Gastrocnemius medialis (tissue), 4 donors: ENCODE data around the gene MT1X. TPM values are rescaled to one million over a fixed set of nuclear protein-coding genes. Genes with fewer than 3 reads are reported as not detected.
"Not testable (repeated sequence)": the region's sequence is repeated elsewhere in the genome, so short reads cannot be mapped to it uniquely, and the experiment has no call there.

Experiments used
- ATAC-seq, 2 donors: fragments of 150-250 bp; one replicate each; pipeline ENCODE4 v1.9.1; 2016
- DNase-seq, 2 donors: peaks; one replicate each; pipeline ENCODE4 v3.0.0-alpha.2; 2019
- H3K27ac ChIP-seq, 4 donors: fragments of 200-600 bp; sonication (generic); 1 replicate in 1 of 4; 2 replicates in 3 of 4; pipeline ENCODE4 v1.5.1; 2016 to 2018; ENCODE audit warnings: mild to moderate bottlenecking in 2 of 4, moderate library complexity in 1 of 4
- H3K27me3 ChIP-seq, 3 donors: fragments of 200-600 bp; sonication (generic) in 2 of 3; 1 replicate in 1 of 3; 2 replicates in 2 of 3; pipeline versions ENCODE4 v1.5.1 to v1.6.0; 2016 to 2019; ENCODE audit warnings: mild to moderate bottlenecking in 1 of 3, moderate library complexity in 1 of 3
- H3K36me3 ChIP-seq, 2 donors: fragments of 200-600 bp; sonication (generic) in 1 of 2; one replicate each; pipeline ENCODE4 v1.5.1; 2017 to 2018
- H3K4me1 ChIP-seq, 2 donors: fragments of 200-600 bp; sonication (generic) in 1 of 2; one replicate each; pipeline ENCODE4 v1.5.1; 2016 to 2017; ENCODE audit warnings: mild to moderate bottlenecking in 2 of 2
- H3K4me3 ChIP-seq, 4 donors: fragments of 200-600 bp; sonication (generic) in 3 of 4; 1 replicate in 1 of 4; 2 replicates in 3 of 4; pipeline ENCODE4 v1.5.1; 2016 to 2019; ENCODE audit warnings: mild to moderate bottlenecking in 2 of 4
- H3K9me3 ChIP-seq, 3 donors: fragments of 200-600 bp; sonication (generic) in 2 of 3; 1 replicate in 1 of 3; 2 replicates in 2 of 3; pipeline ENCODE4 v1.5.1; 2016 to 2019
- POLR2A ChIP-seq, 2 donors: fragments of 450-650 bp; IDR thresholded peaks; one replicate each; pipeline ENCODE4 v1.6.1; 2017; ENCODE audit warnings: antibody characterized with exemption in 2 of 2, mild to moderate bottlenecking in 2 of 2, moderate library complexity in 2 of 2
- in situ Hi-C, 4 donors: fragments of 200-750 bp; cut with MboI; loops; one replicate each; pipeline versions ENCODE4 v1.15.0 to v1.8.0; 2017; ENCODE audit warnings: low sequenced_read_pairs in 4 of 4
- intact Hi-C: fragments of 100-400 bp; cut with DNase I; formaldehyde crosslinking; loops from one replicate; pipeline ENCODE4 v1.15.1; 2023; ENCODE audit warnings: low total_unique reads
- total RNA-seq, 4 donors: library from RNA; depleted of rRNA; stranded (reverse); fragments of >200 nt; gene quantifications; one replicate each; pipeline versions ENCODE4 v1.1.0 to v1.2.3, GENCODE V29; 2016
- TF ChIP-seq, protein P1 (sequence below), 5 experiments: fragments of 450-650 bp in 3 of 5; fragments of 200-600 bp in 2 of 5; sonication (generic) in 2 of 5; IDR thresholded peaks in 4 of 5; conservative IDR thresholded peaks in 1 of 5; 1 replicate in 4 of 5; 2 replicates in 1 of 5; pipeline ENCODE4 v1.5.1; 2016 to 2019; ENCODE audit warnings: antibody characterized with exemption in 5 of 5, mild to moderate bottlenecking in 3 of 5, moderate library complexity in 3 of 5

The MT1X gene
- total RNA-seq, 4 donors from 2014 or later: 3,871 to 10,589 (median 6,239) TPM

DNA sequence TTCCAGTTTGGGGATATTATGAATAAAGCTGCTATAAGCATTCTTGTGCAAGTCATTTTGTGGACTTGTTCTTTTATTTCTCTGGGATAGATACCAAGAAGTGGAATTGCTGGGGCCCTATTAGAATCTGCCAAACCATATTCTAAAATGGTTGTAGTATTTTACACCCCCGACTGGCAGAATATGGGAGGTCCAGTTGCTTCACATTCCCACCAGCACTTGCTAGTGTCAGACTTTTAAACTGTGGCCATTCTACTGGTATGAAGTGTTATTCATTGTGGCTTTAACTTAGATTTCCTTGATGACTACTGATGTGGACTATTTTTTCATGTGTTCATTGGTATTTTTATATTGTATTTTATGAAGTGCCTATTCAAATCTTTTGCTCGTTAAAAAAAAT is 29.6 kb downstream of the MT1X start:
- Histone ChIP-seq H3K27me3 (no peaks in the 10 kb centered on the region), H3K4me3 (no peak overlapping the region), H3K27ac (no peak overlapping the region), H3K36me3 (no peaks in the 10 kb centered on the region), H3K4me1 (no peaks in the 10 kb centered on the region), H3K9me3 (no peaks in the 10 kb centered on the region)
- DNase-seq: no peak
- TF ChIP-seq, protein P1, sequence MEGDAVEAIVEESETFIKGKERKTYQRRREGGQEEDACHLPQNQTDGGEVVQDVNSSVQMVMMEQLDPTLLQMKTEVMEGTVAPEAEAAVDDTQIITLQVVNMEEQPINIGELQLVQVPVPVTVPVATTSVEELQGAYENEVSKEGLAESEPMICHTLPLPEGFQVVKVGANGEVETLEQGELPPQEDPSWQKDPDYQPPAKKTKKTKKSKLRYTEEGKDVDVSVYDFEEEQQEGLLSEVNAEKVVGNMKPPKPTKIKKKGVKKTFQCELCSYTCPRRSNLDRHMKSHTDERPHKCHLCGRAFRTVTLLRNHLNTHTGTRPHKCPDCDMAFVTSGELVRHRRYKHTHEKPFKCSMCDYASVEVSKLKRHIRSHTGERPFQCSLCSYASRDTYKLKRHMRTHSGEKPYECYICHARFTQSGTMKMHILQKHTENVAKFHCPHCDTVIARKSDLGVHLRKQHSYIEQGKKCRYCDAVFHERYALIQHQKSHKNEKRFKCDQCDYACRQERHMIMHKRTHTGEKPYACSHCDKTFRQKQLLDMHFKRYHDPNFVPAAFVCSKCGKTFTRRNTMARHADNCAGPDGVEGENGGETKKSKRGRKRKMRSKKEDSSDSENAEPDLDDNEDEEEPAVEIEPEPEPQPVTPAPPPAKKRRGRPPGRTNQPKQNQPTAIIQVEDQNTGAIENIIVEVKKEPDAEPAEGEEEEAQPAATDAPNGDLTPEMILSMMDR (IDR thresholded peaks at IDR 0.05 in 4 of 5, conservative IDR thresholded peaks at IDR 0.05 in 1 of 5): no peak
- intact Hi-C loops (no loop called here), in situ Hi-C loops (no loop called here)
- ATAC-seq: no peak

DNA sequence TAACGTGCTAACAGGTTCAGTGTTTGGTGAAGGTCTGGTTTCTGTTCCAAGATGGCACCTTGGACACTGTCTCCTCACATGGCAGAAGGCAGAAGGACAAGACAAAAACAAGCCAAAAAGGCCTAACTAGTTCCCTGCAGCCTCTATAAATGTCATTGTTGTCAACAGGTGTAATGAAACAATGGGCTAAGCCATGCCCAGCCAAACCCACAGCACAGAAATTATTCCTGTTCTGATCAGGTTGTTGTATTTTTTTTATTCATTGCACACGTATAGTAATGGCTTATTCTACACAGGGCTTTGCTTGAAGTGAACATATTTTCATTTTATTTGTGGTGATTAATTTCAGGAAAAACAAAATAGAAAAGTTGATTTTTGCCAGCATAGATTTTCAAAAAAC is 31.5 kb downstream of the MT1X start:
- no peak for TF ChIP-seq POLR2A (IDR thresholded peaks at IDR 0.05)
- TF ChIP-seq, protein P1 (IDR thresholded peaks at IDR 0.05 in 4 of 5, conservative IDR thresholded peaks at IDR 0.05 in 1 of 5): no peak
- intact Hi-C loops: no loop called here
- in situ Hi-C loops: no loop called here
- Histone ChIP-seq H3K27ac (no peak overlapping the region), H3K36me3 (no peaks in the 10 kb centered on the region), H3K4me1 (no peaks in the 10 kb centered on the region), H3K4me3 (no peak overlapping the region), H3K27me3 (no peaks in the 10 kb centered on the region), H3K9me3 (no peaks in the 10 kb centered on the region)
- ATAC-seq (no peak), DNase-seq (no peak)

DNA sequence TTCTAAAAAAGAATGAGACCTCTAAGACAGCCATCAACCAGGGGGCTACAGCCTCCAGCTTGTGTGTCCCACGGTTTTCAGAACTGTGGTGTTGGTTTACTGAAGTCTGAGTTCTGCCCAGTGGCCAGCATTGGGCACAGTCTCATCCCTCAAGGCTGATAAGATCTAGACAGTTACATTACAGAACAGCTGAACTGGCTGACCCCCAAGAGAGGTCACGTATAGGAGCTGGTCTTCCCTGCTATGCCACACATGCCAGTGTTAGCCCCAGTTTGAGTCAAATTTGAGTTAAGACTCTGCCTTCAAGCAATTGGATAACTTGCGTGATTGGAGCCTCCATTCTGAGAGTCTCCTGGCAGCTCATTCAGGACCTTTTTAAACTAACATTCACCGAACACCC is 32.9 kb downstream of the MT1X start:
- no peak for DNase-seq
- Histone ChIP-seq H3K27ac (no peak overlapping the region), H3K4me3 (no peak overlapping the region), H3K36me3 (no peaks in the 10 kb centered on the region), H3K4me1 (no peaks in the 10 kb centered on the region), H3K27me3 (no peaks in the 10 kb centered on the region), H3K9me3 (no peaks in the 10 kb centered on the region)
- TF ChIP-seq, protein P1 (IDR thresholded peaks at IDR 0.05 in 4 of 5, conservative IDR thresholded peaks at IDR 0.05 in 1 of 5): no peak
- no peak for TF ChIP-seq POLR2A (IDR thresholded peaks at IDR 0.05)
- in situ Hi-C loops (no loop called here), intact Hi-C loops (no loop called here)
- ATAC-seq: no peak

DNA sequence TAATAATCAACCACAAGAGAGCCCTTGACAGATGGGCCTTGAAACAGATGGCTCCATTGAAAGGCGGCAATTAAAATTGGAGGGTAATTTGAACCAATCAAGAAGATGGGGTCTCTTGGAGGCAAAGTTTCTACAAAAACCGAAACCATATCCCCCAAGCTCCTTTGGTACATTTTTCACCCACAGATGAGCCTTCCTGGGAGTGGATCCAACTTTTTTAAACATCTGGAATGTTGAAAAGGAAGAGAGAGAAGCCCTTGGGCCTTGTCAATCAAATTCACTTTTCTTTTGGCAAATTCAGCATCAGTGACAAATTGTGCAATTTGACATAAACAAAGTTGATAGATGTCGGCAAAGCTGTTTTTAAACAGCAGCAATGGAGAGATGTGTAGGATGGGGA is 34.5 kb downstream of the MT1X start:
- Histone ChIP-seq H3K9me3 (no peaks in the 10 kb centered on the region), H3K4me1 (no peaks in the 10 kb centered on the region), H3K27ac (no peak overlapping the region), H3K36me3 (no peaks in the 10 kb centered on the region), H3K4me3 (no peak overlapping the region), H3K27me3 (no peaks in the 10 kb centered on the region)
- ATAC-seq (no peak), DNase-seq (no peak)
- in situ Hi-C loops (no loop called here), intact Hi-C loops (no loop called here)
- no peak for TF ChIP-seq POLR2A (IDR thresholded peaks at IDR 0.05)
- TF ChIP-seq, protein P1 (IDR thresholded peaks at IDR 0.05 in 4 of 5, conservative IDR thresholded peaks at IDR 0.05 in 1 of 5): no peak

DNA sequence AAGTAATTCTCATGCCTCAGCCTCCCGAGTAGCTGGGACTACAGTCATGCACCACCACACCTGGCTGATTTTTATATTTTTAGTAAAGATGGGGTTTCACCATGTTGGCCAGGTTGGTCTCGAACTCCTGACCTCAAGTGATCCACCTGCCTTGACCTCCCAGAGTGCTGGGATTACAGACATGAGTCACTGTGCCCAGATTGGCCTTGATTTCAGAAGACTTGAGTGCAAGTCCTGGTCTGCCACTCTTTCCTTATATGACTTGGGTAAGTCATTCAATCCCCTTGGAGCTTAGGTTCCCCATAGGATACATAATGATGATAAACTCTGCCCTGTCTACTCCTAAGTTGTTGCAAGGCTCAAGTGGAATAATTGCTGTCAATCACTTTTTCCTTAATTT is 35.3 kb downstream of the MT1X start:
- in situ Hi-C loops, H3K27ac ChIP-seq, H3K4me1 ChIP-seq, H3K9me3 ChIP-seq, intact Hi-C loops, ATAC-seq, DNase-seq, H3K27me3 ChIP-seq, H3K36me3 ChIP-seq, H3K4me3 ChIP-seq: not testable (repeated sequence)
